PC-3 (cell line): ENCODE data around the gene RNH1.

ENCODE experiments used
- EZH2phosphoT487 ChIP-seq: fragments of 300-600 bp; sonication (generic); IDR thresholded peaks from 2 replicates; pipeline ENCODE4 v1.6.1; 2018; ENCODE audit warnings: mild to moderate bottlenecking, antibody characterized with exemption, low read length, borderline replicate concordance
- TF ChIP-seq, protein P1 (sequence below): fragments of 300-600 bp; sonication (generic); conservative IDR thresholded peaks from 2 replicates; pipeline ENCODE4 v1.5.1; 2017; ENCODE audit warnings: antibody characterized with exemption, low read depth, mild to moderate bottlenecking, low read length

DNA sequence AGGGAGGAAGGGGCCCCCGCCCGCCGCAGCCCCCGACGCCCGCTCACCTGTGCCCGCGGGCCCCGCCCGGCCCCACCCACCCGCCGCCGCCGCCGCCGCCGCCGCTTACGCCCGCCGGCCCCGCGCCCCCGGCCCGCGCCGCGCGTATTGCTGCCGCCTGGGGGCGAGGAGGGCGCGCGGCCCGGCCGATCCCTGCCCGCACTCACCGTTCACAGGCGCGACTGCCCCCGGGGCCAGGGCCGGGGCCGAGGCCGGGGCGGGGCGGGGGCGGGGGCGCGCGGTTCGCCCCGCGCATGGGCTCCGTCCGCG lies 28.1 kb upstream of the RNH1 start:
- TF ChIP-seq EZH2phosphoT487, result no peak
- TF ChIP-seq, protein P1, sequence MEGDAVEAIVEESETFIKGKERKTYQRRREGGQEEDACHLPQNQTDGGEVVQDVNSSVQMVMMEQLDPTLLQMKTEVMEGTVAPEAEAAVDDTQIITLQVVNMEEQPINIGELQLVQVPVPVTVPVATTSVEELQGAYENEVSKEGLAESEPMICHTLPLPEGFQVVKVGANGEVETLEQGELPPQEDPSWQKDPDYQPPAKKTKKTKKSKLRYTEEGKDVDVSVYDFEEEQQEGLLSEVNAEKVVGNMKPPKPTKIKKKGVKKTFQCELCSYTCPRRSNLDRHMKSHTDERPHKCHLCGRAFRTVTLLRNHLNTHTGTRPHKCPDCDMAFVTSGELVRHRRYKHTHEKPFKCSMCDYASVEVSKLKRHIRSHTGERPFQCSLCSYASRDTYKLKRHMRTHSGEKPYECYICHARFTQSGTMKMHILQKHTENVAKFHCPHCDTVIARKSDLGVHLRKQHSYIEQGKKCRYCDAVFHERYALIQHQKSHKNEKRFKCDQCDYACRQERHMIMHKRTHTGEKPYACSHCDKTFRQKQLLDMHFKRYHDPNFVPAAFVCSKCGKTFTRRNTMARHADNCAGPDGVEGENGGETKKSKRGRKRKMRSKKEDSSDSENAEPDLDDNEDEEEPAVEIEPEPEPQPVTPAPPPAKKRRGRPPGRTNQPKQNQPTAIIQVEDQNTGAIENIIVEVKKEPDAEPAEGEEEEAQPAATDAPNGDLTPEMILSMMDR, result no peak
